Measurements from ENCODE around the gene B3GLCT. TPM values are rescaled to one million over a fixed set of nuclear protein-coding genes. Genes with fewer than 3 reads are reported as not detected.

The B3GLCT gene
- total and polyA plus RNA-seq, 2 of the 13 experiments (the other 11 are each of a cell fraction or from before 2014, with no cell fraction given): 2.0 to 7.1 TPM

DNA sequence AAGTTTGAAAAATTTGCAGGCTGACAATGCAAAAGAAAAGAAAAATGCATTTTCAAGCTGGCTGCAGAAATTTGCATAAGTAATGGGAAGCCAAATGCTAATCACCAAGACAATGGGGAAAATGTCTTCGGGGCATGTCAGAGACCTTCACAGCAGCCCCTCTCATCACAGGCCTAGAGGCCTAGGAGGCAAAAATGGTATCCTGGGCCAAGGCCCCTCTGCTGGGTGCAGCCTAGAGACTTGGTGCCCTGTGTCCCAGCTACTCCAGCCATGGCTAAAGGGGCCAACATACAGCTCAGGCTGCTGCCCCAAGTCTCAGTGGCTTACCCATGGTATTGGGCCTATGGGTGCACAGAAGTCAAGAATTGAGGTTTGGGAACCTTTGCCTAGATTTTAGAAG, 155.2 kb downstream of the B3GLCT start:
- Histone ChIP-seq H3K4me3 (replicated peaks in 1 of 3; ENCODE audit: insufficient read depth in 1 of 3, low read depth in 2 of 3, low read length in 3 of 3) (no peak overlapping the region), H3K27ac (ENCODE audit: extremely low read length, insufficient read depth, low read length) (no peak overlapping the region), H3K9ac (ENCODE audit: insufficient read depth, low read depth, low read length) (no peak overlapping the region), H3K4me1 (ENCODE audit: insufficient read depth, low read length) (no peaks in the 10 kb centered on the region), H2AFZ (ENCODE audit: low read length) (no peak overlapping the region), H3K4me2 (ENCODE audit: low read depth, low read length) (no peak overlapping the region), H3K36me3 (replicated peaks in 1 of 2; ENCODE audit: control insufficient read depth in 1 of 2, insufficient read depth in 2 of 2, low read length in 2 of 2) (no peaks in the 10 kb centered on the region), H3K79me2 (ENCODE audit: insufficient read depth, low read length) (no peaks in the 10 kb centered on the region), H3K9me3 (ENCODE audit: low read length) (peaks cover 19% of the 10 kb centered on the region), H4K20me1 (ENCODE audit: insufficient read depth, low read length) (no peaks in the 10 kb centered on the region), H3K27me3 (ENCODE audit: control insufficient read depth in 1 of 2, insufficient read depth in 2 of 2, low read length in 2 of 2) (no peaks in the 10 kb centered on the region; a peak in 1 of 5 replicates)
- intact Hi-C loops (cut with micrococcal nuclease; ENCODE audit: unreplicated experiment) (no loop called here), in situ Hi-C loops (cut with HindIII; ENCODE audit: extremely low pct_ligation_motif_present, low pct_unique_long_range_greater_than_20kb) (no loop called here)
- ChIA-PET CTCF (ENCODE audit: low intra/inter-chr PET ratio, low total read pairs) (no interaction called here), POLR2A (no interaction called here)
- DNase-seq (ENCODE audit: low spot score) (no peak), ATAC-seq (no peak), FAIRE-seq (no peak)
- TF ChIP-seq TSC22D2 (CRISPR knock-in tag; IDR thresholded peaks at IDR 0.05; ENCODE audit: borderline replicate concordance) (no peak), RARG (CRISPR knock-in tag; IDR thresholded peaks at IDR 0.05; ENCODE audit: low read depth) (no peak), ZNF263 (CRISPR knock-in tag; IDR thresholded peaks at IDR 0.05) (no peak), ZNF121 (CRISPR knock-in tag; IDR thresholded peaks at IDR 0.05) (no peak), ZNF451 (CRISPR knock-in tag; IDR thresholded peaks at IDR 0.05) (no peak), ELF4 (CRISPR knock-in tag; IDR thresholded peaks at IDR 0.05; ENCODE audit: borderline replicate concordance) (no peak), SRY (CRISPR knock-in tag; IDR thresholded peaks at IDR 0.05) (no peak), NR3C1 (CRISPR knock-in tag; IDR thresholded peaks at IDR 0.05) (no peak), SYNCRIP (IDR thresholded peaks at IDR 0.05; ENCODE audit: insufficient read depth, low read depth, low read length) (no peak), ZNF724P (CRISPR knock-in tag; IDR thresholded peaks at IDR 0.05; ENCODE audit: borderline replicate concordance) (no peak)
- TF ChIP-seq, protein P1, sequence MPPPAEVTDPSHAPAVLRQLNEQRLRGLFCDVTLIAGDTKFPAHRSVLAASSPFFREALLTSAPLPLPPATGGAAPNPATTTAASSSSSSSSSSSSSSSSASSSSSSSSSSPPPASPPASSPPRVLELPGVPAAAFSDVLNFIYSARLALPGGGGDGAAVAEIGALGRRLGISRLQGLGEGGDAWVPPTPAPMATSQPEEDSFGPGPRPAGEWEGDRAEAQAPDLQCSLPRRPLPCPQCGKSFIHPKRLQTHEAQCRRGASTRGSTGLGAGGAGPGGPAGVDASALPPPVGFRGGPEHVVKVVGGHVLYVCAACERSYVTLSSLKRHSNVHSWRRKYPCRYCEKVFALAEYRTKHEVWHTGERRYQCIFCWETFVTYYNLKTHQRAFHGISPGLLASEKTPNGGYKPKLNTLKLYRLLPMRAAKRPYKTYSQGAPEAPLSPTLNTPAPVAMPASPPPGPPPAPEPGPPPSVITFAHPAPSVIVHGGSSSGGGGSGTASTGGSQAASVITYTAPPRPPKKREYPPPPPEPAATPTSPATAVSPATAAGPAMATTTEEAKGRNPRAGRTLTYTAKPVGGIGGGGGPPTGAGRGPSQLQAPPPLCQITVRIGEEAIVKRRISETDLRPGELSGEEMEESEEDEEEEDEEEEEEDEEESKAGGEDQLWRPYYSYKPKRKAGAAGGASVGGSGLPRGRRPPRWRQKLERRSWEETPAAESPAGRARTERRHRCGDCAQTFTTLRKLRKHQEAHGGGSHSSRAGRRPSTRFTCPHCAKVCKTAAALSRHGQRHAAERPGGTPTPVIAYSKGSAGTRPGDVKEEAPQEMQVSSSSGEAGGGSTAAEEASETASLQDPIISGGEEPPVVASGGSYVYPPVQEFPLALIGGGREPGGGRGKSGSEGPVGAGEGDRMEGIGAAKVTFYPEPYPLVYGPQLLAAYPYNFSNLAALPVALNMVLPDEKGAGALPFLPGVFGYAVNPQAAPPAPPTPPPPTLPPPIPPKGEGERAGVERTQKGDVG (CRISPR knock-in tag; IDR thresholded peaks at IDR 0.05; ENCODE audit: borderline replicate concordance): no peak
- BruUV-seq (replicated peaks): no TSS peak
- WGBS (ENCODE audit: low lambda C conversion rate): 0% methylated on average over 1 of the region's 1 CpG
